ENCODE measurements around the gene RABGEF1. TPM values are rescaled to one million over a fixed set of nuclear protein-coding genes. Genes with fewer than 3 reads are reported as not detected.

The RABGEF1 gene
- total RNA-seq, 1 experiment from 2014 or later, result 29.7 TPM

Other genes starting within 250 kb of the RABGEF1 start
- gene KCTD7, start 111.9 kb upstream of the RABGEF1 start, total RNA-seq (2014; rRNA removed; shearing (Covaris generic); ENCODE audit: low replicate concordance), result 2.3 and 5.1 TPM in 2 replicates
- 74.1 and 101 TPM in 2 replicates for gene TMEM248, start 180.5 kb downstream of the RABGEF1 start, total RNA-seq (2014; rRNA removed; shearing (Covaris generic); ENCODE audit: low replicate concordance)

Measured in Caki2 (cell line).